ENCODE measurements around the gene BCS1L. TPM values are rescaled to one million over a fixed set of nuclear protein-coding genes. Genes with fewer than 3 reads are reported as not detected.

Gene BCS1L
- total and polyA plus RNA-seq, 2 donors from 2014 or later: 40.7 to 43.3 TPM

DNA sequence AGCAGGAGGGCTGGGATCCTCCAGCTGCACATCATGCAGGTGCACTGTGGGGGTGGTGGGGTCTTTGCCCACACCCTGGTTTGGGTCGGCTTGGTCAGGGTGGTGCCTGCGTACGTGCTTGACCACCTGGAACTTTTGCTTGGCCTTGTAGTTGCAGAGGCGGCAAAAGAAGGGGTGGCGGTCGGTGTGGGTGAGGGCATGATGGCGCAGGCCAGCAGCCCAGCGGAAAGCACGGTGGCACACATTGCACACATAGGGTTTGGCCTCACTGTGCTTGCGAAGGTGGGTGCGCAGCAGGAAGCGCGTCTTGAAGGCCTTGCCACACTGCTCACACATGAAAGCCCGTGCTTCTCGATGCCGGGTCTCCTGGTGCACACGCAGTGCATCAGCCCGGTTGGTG, 21.1 kb upstream of the BCS1L start:
- no peak for FAIRE-seq
- no peaks in the 10 kb centered on the region for H3K9me3 ChIP-seq (ENCODE audit: control insufficient read depth in 2 of 3, insufficient read depth in 1 of 3, low read length in 3 of 3)
- no peak for DNase-seq
- H3K27me3 ChIP-seq (ENCODE audit: control insufficient read depth, insufficient read depth, low read length): no peaks in the 10 kb centered on the region
- H3K27ac ChIP-seq (ENCODE audit: low read depth in 2 of 2, low read length in 2 of 2): no peak overlapping the region
- TF ChIP-seq, protein P1, sequence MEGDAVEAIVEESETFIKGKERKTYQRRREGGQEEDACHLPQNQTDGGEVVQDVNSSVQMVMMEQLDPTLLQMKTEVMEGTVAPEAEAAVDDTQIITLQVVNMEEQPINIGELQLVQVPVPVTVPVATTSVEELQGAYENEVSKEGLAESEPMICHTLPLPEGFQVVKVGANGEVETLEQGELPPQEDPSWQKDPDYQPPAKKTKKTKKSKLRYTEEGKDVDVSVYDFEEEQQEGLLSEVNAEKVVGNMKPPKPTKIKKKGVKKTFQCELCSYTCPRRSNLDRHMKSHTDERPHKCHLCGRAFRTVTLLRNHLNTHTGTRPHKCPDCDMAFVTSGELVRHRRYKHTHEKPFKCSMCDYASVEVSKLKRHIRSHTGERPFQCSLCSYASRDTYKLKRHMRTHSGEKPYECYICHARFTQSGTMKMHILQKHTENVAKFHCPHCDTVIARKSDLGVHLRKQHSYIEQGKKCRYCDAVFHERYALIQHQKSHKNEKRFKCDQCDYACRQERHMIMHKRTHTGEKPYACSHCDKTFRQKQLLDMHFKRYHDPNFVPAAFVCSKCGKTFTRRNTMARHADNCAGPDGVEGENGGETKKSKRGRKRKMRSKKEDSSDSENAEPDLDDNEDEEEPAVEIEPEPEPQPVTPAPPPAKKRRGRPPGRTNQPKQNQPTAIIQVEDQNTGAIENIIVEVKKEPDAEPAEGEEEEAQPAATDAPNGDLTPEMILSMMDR (IDR thresholded peaks at IDR 0.05; ENCODE audit: borderline replicate concordance, extremely low read depth, insufficient read depth): no peak
- H3K4me3 ChIP-seq (ENCODE audit: low read length in 3 of 3): no peak overlapping the region
- H3K9ac ChIP-seq (ENCODE audit: low read length in 3 of 3): no peak overlapping the region
- no peaks in the 10 kb centered on the region for H3K4me1 ChIP-seq (ENCODE audit: control insufficient read depth in 2 of 3, insufficient read depth in 2 of 3, low read depth in 1 of 3, low read length in 3 of 3)
- intact Hi-C loops (cut with DNase I): no loop called here
- peaks cover 6 to 58% (median 39%) of the 10 kb centered on the region in 3 donors for H3K36me3 ChIP-seq (ENCODE audit: control insufficient read depth in 2 of 3, insufficient read depth in 3 of 3, low read length in 3 of 3)

DNA sequence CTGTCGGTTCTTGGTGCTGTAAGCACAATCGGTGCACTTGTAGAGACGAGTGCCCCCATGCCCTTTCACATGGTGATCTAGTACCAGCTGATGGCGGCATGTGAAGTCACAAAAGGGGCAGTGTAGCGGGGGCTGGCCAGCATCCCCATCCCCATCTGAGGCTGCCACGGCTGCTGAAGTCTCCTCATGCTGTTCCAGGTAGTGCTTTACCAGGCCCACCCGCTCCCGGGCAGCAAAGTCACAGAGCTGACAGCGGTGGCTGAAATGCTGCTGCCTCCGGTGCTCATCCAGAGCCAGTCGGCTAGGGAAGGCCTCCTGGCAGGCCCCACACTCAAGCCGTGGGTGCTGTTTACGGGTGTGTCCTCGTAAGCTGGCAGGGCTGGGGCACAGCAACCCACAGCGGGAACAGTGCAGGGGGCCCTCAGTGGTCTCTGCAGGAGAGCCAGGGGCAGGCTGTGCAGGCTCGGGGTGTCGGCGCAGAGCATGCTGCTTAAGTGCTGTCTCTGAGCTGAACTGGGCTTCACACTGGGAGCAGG, 17.3 kb upstream of the BCS1L start:
- FAIRE-seq (no peak), DNase-seq (no peak)
- H3K4me1 ChIP-seq (ENCODE audit: control insufficient read depth in 2 of 3, insufficient read depth in 2 of 3, low read depth in 1 of 3, low read length in 3 of 3): peaks cover 0 to 20% (median 9%) of the 10 kb centered on the region in 3 donors
- H3K36me3 ChIP-seq (ENCODE audit: control insufficient read depth in 2 of 3, insufficient read depth in 3 of 3, low read length in 3 of 3): peaks cover 8 to 39% (median 31%) of the 10 kb centered on the region in 3 donors
- no peak overlapping the region for H3K27ac ChIP-seq (ENCODE audit: low read depth in 2 of 2, low read length in 2 of 2)
- H3K9ac ChIP-seq (ENCODE audit: low read length in 3 of 3): no peak overlapping the region
- intact Hi-C loops (cut with DNase I): no loop called here
- H3K4me3 ChIP-seq (ENCODE audit: low read length in 3 of 3): no peak overlapping the region
- no peaks in the 10 kb centered on the region for H3K27me3 ChIP-seq (ENCODE audit: control insufficient read depth, insufficient read depth, low read length)
- TF ChIP-seq, protein P1 (IDR thresholded peaks at IDR 0.05; ENCODE audit: borderline replicate concordance, extremely low read depth, insufficient read depth): no peak
- no peaks in the 10 kb centered on the region for H3K9me3 ChIP-seq (ENCODE audit: control insufficient read depth in 2 of 3, insufficient read depth in 1 of 3, low read length in 3 of 3)

DNA sequence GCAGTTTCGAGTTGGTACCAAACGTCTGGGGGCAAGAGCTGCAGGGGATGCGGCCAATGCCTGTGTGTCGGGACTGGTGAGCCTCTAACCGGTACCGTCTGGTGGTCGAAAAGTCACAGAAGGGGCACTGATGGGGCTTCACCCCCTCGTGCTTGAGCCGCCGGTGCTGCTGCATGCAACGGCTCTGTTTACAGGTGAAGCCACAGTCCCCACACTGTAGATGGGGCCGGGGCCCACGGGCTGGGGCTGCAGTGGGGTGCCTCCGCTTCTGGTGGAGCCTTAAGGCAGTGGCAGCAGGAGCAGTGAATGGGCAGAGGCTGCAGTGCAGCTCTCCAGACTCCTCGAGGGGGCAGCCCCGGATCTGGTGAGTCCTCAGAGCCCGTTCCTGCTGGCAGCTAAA, 16.7 kb upstream of the BCS1L start:
- intact Hi-C loops (cut with DNase I): no loop called here
- H3K36me3 ChIP-seq (ENCODE audit: control insufficient read depth in 2 of 3, insufficient read depth in 3 of 3, low read length in 3 of 3): peaks cover 10 to 38% (median 25%) of the 10 kb centered on the region in 3 donors

More for the DNA sequence above, 16.7 kb upstream of the BCS1L start:
- DNase-seq: no peak
- Histone ChIP-seq H3K9ac (ENCODE audit: low read length in 3 of 3) (no peak overlapping the region), H3K4me1 (ENCODE audit: control insufficient read depth in 2 of 3, insufficient read depth in 2 of 3, low read depth in 1 of 3, low read length in 3 of 3) (peaks cover 0 to 20% (median 9%) of the 10 kb centered on the region in 3 donors), H3K27me3 (ENCODE audit: control insufficient read depth, insufficient read depth, low read length) (no peaks in the 10 kb centered on the region), H3K9me3 (ENCODE audit: control insufficient read depth in 2 of 3, insufficient read depth in 1 of 3, low read length in 3 of 3) (no peaks in the 10 kb centered on the region), H3K4me3 (ENCODE audit: low read length in 3 of 3) (no peak overlapping the region), H3K27ac (ENCODE audit: low read depth in 2 of 2, low read length in 2 of 2) (no peak overlapping the region)
- no peak for FAIRE-seq
- TF ChIP-seq, protein P1 (IDR thresholded peaks at IDR 0.05; ENCODE audit: borderline replicate concordance, extremely low read depth, insufficient read depth): no peak

All from kidney (tissue), 14 donors.